Activated CD4-positive, alpha-beta T cell treated with anti-CD3 and anti-CD28 coated beads for 4 hours (primary cell): ENCODE data around the gene KATNIP.

Experiments used
- DNase-seq, 2 donors: peaks; one replicate each; pipeline ENCODE4 v3.0.0-alpha.2; 2020

KATNIP gene

DNA sequence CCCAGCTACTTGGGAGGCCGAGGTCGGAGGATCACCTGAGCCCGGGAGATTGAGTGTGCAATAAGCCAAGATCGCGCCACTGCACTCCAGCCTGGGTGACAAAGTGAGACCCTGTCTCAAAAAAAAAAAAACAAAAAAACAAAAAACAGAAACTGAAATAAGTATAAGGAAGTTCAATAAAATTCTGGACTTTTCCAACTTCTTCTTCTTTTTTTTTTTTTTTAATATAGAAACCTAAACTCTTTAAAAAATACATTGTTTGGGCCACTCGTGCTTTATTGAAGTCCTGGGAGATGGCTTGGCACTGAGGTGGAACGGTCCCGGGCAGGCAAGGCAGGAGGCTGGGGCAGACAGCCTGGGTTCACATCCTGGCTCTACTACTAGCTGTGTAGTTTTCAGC, 36.8 kb downstream of the KATNIP start:
- no peak for DNase-seq

DNA sequence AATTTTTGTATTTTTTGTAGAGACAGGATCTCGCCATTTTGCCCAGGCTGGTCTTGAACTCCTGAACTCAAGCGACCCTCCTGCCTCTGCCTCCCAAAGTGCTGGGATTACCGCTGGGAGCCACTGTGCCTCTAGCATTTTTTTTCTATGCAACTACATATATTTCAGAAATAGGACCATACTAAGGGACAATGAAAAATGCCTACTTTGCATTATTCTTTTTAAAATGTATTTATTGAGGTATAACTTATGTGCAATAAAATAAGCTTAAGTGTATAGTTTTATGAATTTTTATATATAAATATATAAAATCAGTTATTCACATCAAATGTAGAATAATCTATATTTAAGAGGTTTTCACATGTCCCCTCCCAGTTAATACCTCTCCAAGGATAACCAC, 38.1 kb downstream of the KATNIP start:
- DNase-seq: no peak

DNA sequence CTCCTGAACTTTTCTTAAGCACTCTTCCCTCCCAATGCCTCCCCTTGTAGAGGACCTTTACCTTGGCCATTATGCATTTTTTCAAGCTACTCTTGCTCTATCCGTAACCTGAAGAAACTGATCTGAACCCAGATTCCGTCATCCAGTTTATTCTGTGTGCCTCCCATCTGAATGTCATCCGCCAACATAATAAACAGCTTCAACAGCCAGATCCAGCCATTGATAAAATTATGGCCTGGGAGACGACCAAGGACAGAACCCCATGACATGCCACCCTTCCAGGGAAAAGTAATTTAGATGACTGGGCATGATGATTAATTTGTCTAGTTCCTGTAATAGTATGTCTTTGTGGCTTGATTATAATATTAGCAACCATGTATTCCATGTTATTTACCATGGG, 41.9 kb downstream of the KATNIP start:
- DNase-seq: no peak

DNA sequence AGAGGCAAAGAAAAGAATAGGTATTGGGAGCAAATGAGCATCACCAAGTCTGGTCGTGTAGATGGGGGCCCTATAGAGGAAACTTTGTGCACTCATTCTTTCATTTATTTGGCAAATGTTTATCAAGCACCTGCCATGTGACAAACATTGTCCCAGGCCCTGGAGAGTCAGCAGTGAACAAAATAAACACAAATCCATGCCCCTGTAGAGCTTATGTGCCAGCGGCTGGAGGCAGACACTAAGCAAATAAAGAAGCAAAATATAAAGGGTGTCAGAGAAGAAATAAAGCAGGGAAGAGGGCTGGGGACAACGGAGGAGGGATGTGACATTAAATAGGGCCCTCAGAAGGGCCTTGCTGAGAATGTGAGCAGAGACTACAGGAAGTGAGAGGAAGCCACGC, 45.5 kb downstream of the KATNIP start:
- no peak for DNase-seq

DNA sequence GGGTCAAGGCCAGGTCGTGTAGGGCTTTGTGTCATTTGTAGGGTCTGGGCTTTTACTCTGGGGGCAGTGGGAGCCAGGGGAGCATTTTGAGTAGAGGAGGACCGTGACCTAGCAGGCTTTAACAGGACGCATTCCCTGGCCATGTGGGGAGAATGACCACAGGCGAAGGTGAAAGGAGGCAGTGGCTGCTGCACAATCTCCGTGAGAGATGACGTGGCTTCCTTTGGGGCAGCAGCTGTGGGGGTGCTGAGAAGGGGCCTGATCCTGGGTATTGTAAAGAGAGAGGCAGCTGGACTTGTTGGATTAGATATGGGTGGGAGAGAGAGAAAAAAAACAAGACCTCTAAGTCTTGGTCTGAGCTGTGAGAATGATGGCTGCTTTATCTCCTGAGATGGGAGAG, 46.0 kb downstream of the KATNIP start:
- no peak for DNase-seq

DNA sequence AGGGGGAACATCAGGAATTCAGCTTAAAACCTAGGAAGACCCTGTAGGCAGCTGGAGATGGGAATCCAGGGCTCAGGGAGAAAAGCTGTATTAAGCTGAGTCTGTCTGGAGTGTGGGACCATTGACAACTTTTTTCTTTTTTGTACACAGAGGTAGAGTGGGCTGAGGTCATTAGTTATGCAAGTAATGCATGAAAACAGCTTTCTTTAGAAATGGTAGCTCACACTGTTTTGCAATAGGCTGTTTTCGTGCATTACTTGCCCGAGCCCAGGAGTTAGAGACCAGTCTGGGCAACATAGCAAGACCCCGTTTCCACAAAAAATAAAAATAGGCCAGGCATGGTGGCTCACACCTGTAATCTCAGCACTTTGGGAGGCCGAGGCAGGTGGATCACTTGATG, 46.5 kb downstream of the KATNIP start:
- DNase-seq: no peak

DNA sequence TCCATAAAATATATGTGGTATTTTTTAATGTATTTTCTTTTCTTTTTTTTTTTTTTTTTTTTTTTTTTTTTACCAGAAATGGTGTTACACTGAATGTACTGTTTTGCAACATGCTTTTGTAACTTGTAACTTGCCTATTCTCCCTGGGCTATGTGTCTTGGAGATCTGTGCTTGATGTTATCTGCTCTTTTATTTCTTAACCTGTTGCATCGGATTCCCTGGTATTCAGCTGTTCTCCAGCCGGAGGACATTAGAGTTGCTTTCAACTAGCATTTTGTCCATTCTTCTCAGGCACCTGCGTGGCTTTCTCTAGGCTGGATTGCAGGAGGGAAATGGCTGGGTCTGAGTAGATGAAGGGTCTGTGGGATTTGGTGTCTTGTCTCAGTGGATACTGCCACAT, 47.4 kb downstream of the KATNIP start:
- no peak for DNase-seq

DNA sequence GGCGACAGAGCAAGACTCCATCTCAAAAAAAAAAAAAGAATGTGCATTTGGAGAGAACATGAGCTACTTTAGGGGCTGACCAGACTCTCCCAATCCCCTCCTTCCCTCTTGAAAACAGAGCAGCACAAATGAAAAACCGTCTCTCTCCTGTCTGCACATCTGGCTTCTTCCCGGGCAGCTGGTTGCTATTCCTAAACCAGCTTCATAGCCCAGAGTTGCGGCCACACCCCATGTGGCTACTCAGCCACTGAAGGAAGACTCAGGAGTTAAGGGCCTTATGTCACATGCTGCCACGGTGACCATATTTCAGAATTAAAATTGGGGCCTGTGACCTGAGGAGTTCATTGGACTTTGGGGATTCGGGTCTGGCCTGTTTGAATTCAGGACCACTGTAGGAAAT, 48.3 kb downstream of the KATNIP start:
- DNase-seq: no peak

DNA sequence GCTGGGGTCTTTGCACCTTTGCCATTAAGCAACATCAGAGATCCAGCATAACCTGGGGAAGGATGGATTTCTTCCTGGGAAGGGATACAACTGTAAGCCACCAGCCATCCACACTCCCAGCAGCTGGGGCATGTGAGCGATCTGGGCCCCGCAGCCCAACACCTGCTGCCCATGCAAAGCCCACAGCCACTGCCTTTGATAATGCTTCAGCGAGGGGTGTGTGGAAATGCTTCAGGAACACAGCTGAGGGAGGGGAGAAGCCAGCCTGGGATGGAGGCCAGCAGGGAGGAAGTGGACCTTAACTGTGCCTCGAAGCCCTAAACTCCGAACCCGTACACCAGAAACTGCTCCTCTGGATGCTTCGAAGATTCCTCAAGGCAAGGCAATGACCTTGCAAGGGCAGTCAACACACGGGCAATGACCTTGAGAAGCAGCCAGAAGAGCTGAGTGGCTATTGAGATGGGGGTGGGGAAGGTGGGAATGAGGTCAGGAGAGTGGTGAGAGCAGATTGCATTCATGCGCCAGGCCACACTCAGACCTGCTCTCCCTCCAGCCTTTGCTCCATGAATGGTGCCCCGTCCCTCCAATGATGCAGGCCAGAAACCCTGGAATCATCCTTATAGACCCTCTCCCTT, 49.1 kb downstream of the KATNIP start:
- no peak for DNase-seq

DNA sequence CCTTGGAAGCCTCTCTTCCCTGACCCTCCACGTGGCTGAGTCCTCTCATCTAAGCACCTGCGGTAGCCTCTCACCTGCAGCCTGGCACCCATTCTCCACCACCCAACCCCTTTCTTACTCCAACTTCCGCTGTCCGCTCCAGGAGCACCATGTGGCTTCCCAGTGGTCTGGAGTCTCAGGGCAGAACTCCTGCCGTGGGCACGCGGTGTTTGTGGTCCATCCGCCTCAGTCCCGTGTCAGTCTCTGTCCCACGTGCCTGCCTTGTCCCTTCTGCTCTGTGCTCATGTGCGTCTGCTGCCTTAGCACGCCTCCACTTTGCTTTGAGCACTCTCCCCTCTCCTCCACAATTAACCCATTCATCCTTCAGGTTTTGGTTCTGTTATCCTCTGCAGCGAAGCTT, 49.7 kb downstream of the KATNIP start:
- no peak for DNase-seq
